ENCODE results near the gene TENM4.

DNA sequence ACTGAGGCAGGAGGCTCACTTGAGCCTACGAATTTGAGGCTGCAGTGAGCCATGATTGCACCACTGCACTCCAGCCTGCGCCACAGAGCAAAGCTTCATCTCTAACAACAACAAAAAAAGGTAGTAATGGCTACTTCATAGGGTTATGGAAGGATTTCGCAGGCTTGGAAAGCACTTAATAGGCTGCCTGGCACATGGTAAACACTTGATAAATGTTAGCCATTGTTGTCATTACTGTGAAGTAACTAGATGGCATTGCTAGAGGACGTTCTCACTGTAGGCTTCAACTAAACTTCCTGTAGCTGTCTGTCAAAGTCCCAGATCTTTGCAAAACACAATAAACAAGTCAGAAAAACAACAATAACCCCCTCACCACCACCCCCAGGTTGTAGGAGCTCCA lies 508.9 kb downstream of the TENM4 start:
- TF ChIP-seq, protein P1, sequence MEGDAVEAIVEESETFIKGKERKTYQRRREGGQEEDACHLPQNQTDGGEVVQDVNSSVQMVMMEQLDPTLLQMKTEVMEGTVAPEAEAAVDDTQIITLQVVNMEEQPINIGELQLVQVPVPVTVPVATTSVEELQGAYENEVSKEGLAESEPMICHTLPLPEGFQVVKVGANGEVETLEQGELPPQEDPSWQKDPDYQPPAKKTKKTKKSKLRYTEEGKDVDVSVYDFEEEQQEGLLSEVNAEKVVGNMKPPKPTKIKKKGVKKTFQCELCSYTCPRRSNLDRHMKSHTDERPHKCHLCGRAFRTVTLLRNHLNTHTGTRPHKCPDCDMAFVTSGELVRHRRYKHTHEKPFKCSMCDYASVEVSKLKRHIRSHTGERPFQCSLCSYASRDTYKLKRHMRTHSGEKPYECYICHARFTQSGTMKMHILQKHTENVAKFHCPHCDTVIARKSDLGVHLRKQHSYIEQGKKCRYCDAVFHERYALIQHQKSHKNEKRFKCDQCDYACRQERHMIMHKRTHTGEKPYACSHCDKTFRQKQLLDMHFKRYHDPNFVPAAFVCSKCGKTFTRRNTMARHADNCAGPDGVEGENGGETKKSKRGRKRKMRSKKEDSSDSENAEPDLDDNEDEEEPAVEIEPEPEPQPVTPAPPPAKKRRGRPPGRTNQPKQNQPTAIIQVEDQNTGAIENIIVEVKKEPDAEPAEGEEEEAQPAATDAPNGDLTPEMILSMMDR (IDR thresholded peaks at IDR 0.05), result no peak
- TF ChIP-seq POLR2A (IDR thresholded peaks at IDR 0.05), result no peak

All from heart left ventricle (tissue), 13 donors.